Gastroesophageal sphincter (tissue), 4 donors: ENCODE measurements around the gene RNF41. TPM values are rescaled to one million over a fixed set of nuclear protein-coding genes. Genes with fewer than 3 reads are reported as not detected.

ENCODE experiments used
- ATAC-seq: fragments of 150-250 bp; one replicate; pipeline ENCODE4 v1.9.1; 2016; ENCODE audit warnings: mild to moderate bottlenecking, moderate library complexity
- H3K27ac ChIP-seq, 4 donors: fragments of 200-600 bp; sonication (generic) in 3 of 4; 1 replicate in 3 of 4; 2 replicates in 1 of 4; pipeline ENCODE4 v1.5.1; 2016 to 2019
- H3K27me3 ChIP-seq: fragments of 200-600 bp; sonication (generic); one replicate; pipeline ENCODE4 v1.5.1; 2019
- H3K36me3 ChIP-seq, 2 donors: fragments of 200-600 bp; sonication (generic); one replicate each; pipeline ENCODE4 v1.5.1; 2019; ENCODE audit warnings: control low read depth in 1 of 2
- H3K4me1 ChIP-seq, 3 donors: fragments of 200-600 bp; sonication (generic); 1 replicate in 2 of 3; 2 replicates in 1 of 3; pipeline ENCODE4 v1.5.1; 2016 to 2019; ENCODE audit warnings: control low read depth in 2 of 3
- H3K4me3 ChIP-seq, 2 donors: fragments of 200-600 bp; sonication (generic); one replicate each; pipeline ENCODE4 v1.5.1; 2019; ENCODE audit warnings: mild to moderate bottlenecking in 1 of 2, moderate library complexity in 1 of 2
- H3K9me3 ChIP-seq, 3 donors: fragments of 200-600 bp; sonication (generic); one replicate each; pipeline ENCODE4 v1.5.1; 2017 to 2019; ENCODE audit warnings: control low read depth in 2 of 3
- EP300 ChIP-seq: sonication (generic); formaldehyde crosslinking; IDR thresholded peaks from one replicate; pipeline ENCODE4 v1.6.1; 2017; ENCODE audit warnings: antibody characterized with exemption, mild to moderate bottlenecking
- POLR2A ChIP-seq, 2 donors: fragments of 450-650 bp; IDR thresholded peaks; one replicate each; pipeline ENCODE4 v1.6.1; 2017; ENCODE audit warnings: antibody characterized with exemption in 2 of 2, mild to moderate bottlenecking in 2 of 2, moderate library complexity in 1 of 2
- POLR2AphosphoS5 ChIP-seq: sonication (generic); formaldehyde crosslinking; IDR thresholded peaks from one replicate; pipeline ENCODE4 v1.6.1; 2017; ENCODE audit warnings: antibody characterized with exemption
- WGBS, 2 donors: methylation state at CpG; one replicate each; pipeline ENCODE4 v1.1.5; 2018; ENCODE audit warnings: low coverage in 1 of 2; 5-methylcytosine and 5-hydroxymethylcytosine counted together
- total RNA-seq, 4 donors: library from RNA; depleted of rRNA; stranded (reverse); fragments of >200 nt; gene quantifications; one replicate each; pipeline ENCODE4 v1.1.0, GENCODE V29; 2016
- TF ChIP-seq, protein P1 (sequence below), 4 experiments: fragments of 200-600 bp in 2 of 4; fragments of 450-650 bp in 2 of 4; sonication (generic) in 1 of 4; IDR thresholded peaks; one replicate each; pipeline ENCODE4 v1.5.1; 2017 to 2019; ENCODE audit warnings: antibody characterized with exemption in 4 of 4, mild to moderate bottlenecking in 2 of 4, moderate library complexity in 2 of 4

The RNF41 gene
- total RNA-seq, 4 donors from 2014 or later: 63.7 to 119 (median 102) TPM

DNA sequence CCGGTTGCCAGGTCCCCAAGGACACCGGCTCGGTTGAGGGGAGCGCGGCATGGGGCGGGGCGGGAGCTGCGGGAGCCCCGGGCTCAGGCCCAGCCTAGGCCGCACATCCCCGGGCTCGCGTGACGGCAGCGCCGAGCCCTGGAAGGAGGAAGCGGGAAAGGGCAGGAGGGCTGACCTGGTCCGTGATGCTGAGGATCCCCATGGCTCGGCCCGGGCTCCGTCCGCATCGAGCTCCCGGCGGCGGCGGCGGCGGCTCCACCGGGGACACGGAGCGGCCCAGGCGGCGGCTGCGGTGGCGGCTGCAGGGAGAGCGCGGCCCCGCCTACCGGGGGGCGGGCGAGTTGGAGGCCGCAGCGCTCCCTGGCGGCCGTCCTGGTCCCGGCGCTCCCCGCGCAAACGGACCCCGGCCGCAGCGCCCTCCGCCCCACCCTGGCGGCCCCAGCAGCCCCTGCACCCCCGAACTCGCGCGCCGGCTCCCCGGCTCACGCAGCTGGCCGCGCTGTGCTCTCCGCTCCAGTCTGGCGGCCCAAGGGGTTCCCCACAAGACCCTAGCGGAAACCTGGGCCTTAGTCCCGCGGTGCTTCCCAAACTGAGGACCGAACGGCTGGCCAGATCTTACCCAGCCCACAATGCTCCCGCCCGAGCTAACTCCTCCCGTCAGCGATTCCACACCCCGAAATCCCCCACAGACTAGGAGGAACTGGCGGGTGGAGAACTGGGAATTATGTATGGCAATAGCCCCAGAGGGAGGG is 36.5 kb upstream of the RNF41 start, which contains the start of gene ANKRD52:
ANKRD52 (minus strand) TSS at position 317 of the 752 bp plus-strand sequence; CDS start at position 202, 115 bp downstream.
- H3K27ac ChIP-seq: peak within 1 kb of the TSS; percentile 70 to 96 (median 92)
- ATAC-seq: peak; percentile 95
- peaks cover 0 to 37% of the 10 kb centered on the region in 2 donors for H3K36me3 ChIP-seq
- H3K27me3 ChIP-seq: no peaks in the 10 kb centered on the region
- no CpG with 5 or more reads among the region's 78 CpGs for WGBS, 2 donors
- peaks cover 4 to 34% (median 21%) of the 10 kb centered on the region in 3 donors for H3K4me1 ChIP-seq
- peak within 1 kb of the TSS; percentile 82 to 96 for H3K4me3 ChIP-seq
- no peaks in the 10 kb centered on the region for H3K9me3 ChIP-seq
- peak; percentile 18 to 62 for TF ChIP-seq POLR2A (IDR thresholded peaks at IDR 0.05)
- TF ChIP-seq, protein P1, sequence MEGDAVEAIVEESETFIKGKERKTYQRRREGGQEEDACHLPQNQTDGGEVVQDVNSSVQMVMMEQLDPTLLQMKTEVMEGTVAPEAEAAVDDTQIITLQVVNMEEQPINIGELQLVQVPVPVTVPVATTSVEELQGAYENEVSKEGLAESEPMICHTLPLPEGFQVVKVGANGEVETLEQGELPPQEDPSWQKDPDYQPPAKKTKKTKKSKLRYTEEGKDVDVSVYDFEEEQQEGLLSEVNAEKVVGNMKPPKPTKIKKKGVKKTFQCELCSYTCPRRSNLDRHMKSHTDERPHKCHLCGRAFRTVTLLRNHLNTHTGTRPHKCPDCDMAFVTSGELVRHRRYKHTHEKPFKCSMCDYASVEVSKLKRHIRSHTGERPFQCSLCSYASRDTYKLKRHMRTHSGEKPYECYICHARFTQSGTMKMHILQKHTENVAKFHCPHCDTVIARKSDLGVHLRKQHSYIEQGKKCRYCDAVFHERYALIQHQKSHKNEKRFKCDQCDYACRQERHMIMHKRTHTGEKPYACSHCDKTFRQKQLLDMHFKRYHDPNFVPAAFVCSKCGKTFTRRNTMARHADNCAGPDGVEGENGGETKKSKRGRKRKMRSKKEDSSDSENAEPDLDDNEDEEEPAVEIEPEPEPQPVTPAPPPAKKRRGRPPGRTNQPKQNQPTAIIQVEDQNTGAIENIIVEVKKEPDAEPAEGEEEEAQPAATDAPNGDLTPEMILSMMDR (IDR thresholded peaks at IDR 0.05): peak in 3 of 4 experiments; percentile 78 to 86 (median 82)
- no peak for TF ChIP-seq POLR2AphosphoS5

DNA sequence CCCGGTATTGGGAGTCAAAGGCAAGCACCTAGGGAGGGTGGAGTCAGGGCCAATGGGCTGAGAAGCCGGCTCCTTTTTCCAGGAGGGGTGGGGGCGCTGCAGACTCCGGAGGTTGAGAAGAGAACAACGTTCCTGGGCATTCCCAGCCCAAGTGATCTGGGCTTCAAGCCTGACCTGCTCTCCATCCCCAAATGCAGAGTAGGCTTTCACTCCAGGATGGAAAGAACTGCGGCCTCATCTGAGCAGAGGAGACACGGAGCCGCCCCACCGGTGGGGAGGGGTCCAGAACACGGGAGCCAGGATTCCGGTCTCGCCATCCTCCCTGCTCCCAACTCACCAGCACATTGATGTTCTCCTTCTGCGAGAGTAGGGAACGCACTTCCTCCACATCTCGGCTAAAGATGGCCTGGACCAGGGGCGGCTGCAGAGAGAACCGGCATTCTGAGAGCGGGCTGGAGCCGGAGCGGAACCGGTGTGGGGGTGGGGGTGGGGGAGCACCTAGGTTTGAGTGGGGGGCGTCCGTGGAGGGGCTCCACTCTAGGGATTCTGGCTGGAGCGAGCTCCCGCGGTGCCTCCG is 35.9 kb upstream of the RNF41 start:
- Histone ChIP-seq H3K9me3 (no peaks in the 10 kb centered on the region), H3K27ac (peak overlapping the region; percentile 70 to 96 (median 92)), H3K4me3 (peak overlapping the region; percentile 82 to 96), H3K4me1 (peaks cover 4 to 34% (median 21%) of the 10 kb centered on the region in 3 donors), H3K36me3 (peaks cover 0 to 43% of the 10 kb centered on the region in 2 donors), H3K27me3 (no peaks in the 10 kb centered on the region)
- ATAC-seq: no peak
- TF ChIP-seq POLR2A (IDR thresholded peaks at IDR 0.05) (no peak), POLR2AphosphoS5 (no peak), EP300 (no peak)
- TF ChIP-seq, protein P1 (IDR thresholded peaks at IDR 0.05): no peak
- WGBS, 2 donors: 0% methylated on average over 4 of the region's 27 CpGs; no CpG with 5 or more reads in 1 of the 2 donors

DNA sequence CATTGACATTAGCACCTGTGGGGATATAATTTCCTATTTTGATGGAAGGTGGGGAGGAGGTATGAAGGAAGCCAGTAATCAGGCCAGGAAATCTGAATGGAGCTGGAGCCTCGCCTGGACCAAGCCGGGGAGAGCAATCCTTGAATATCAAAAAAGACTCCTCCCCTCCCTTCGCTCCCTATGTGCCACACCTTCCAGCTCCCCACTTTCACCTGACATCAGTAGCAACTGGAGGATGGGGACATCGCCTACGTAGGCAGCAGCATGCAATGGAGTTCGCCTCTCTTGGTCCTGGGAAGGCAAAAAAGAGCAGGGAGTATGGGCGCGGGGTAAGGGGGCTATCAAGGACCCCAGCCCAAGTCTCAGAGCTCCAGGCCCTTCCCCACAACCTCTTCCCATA is 35.3 kb upstream of the RNF41 start:
- Histone ChIP-seq H3K27ac (peak overlapping the region in 3 of 4 donors; percentile 88 to 96 (median 95)), H3K4me1 (peaks cover 4 to 34% (median 21%) of the 10 kb centered on the region in 3 donors), H3K9me3 (no peaks in the 10 kb centered on the region), H3K27me3 (no peaks in the 10 kb centered on the region), H3K4me3 (peak overlapping the region; percentile 82 to 96), H3K36me3 (peaks cover 0 to 48% of the 10 kb centered on the region in 2 donors)
- ATAC-seq: no peak
- TF ChIP-seq POLR2AphosphoS5 (no peak), EP300 (no peak), POLR2A (IDR thresholded peaks at IDR 0.05) (no peak)
- TF ChIP-seq, protein P1 (IDR thresholded peaks at IDR 0.05): no peak
- WGBS, 2 donors: 30% methylated on average over 6 of the region's 8 CpGs; no CpG with 5 or more reads in 1 of the 2 donors

DNA sequence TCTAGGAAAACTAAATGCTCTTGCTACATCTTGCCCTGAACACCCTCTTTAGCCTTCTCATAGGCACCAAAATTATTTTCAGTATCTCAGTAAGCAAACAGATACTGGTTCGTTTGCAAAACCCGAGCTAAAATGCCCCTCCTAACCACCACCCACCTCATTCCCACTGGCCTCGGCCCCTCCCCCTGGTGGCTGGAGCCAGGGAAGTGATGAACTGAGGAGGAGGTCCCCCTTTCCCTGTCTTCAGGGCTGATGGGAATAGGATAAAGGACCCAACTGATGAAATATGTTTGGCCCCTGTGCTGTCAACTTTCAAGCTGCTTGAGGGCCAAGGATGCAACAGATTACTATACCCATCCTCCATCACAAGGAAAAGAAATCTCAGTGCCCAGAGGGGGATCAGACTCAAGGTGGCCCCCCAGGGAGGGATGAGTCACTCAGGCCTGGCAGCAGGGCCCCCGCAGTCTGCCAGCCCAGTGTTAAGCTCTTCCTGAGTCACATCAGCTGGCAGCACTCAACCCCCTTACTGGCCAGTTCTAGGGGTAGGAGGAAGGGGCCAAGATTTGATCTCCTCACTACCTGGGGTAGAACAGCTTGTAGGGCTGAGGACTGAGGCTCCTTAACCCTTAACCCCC is 34.7 kb upstream of the RNF41 start:
- Histone ChIP-seq H3K4me3 (peak overlapping the region in 1 of 2 donors; percentile 82), H3K27me3 (no peaks in the 10 kb centered on the region), H3K36me3 (peaks cover 0 to 55% of the 10 kb centered on the region in 2 donors), H3K4me1 (peaks cover 4 to 34% (median 21%) of the 10 kb centered on the region in 3 donors), H3K9me3 (no peaks in the 10 kb centered on the region), H3K27ac (peak overlapping the region in 3 of 4 donors; percentile 1 to 95 (median 17))
- WGBS, 2 donors: 13% methylated on average over 4 of the region's 4 CpGs; no CpG with 5 or more reads in 1 of the 2 donors
- TF ChIP-seq POLR2A (IDR thresholded peaks at IDR 0.05) (no peak), EP300 (no peak), POLR2AphosphoS5 (no peak)
- TF ChIP-seq, protein P1 (IDR thresholded peaks at IDR 0.05): no peak
- ATAC-seq: no peak
